IPS DF 4.7 (cell line): ENCODE results near the gene RGMA.
"Not testable (repeated sequence)": the region's sequence is repeated elsewhere in the genome, so short reads cannot be mapped to it uniquely, and the experiment has no call there.

Experiments
- DNase-seq: peaks from one replicate; pipeline ENCODE4 v3.0.0-alpha.2; 2013; ENCODE audit warnings: low spot score; ENCODE audit errors: extremely low read depth

RGMA gene

DNA sequence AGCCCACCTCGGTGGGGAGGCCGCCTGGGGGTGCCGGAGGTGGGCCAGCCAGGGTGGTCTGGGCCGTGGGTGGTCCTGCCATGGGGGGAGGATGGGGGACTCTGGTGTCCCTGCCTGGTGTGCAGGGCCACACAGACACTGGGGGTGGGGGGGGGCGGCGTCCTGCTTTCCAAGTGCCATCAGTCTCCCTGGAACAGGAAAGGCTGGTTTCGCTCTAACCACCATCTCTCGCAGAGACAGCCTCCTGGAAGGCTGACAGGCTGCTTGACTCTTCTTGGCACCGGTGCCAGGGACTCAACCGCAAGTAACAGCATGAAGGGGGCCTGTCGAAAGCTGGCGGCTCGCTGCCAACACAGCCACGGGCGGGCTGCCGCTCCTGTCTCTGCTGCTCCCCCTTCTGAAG lies 40.3 kb downstream of the RGMA start:
- no peak for DNase-seq

DNA sequence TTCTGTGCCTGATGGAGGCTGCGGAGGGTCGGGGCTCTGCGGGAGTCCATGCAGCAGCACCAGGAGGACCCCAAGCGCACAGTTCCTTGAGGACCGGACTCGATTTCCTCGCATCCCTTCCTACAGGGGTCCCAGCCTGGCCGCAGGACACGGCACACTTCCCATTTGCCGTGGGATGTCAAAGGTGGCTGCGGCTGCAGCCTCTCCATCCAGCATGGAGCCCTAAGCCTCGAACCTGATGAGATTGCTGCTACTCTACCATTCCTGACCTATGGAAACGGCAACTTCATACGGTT lies 40.6 kb downstream of the RGMA start:
- no peak for DNase-seq

DNA sequence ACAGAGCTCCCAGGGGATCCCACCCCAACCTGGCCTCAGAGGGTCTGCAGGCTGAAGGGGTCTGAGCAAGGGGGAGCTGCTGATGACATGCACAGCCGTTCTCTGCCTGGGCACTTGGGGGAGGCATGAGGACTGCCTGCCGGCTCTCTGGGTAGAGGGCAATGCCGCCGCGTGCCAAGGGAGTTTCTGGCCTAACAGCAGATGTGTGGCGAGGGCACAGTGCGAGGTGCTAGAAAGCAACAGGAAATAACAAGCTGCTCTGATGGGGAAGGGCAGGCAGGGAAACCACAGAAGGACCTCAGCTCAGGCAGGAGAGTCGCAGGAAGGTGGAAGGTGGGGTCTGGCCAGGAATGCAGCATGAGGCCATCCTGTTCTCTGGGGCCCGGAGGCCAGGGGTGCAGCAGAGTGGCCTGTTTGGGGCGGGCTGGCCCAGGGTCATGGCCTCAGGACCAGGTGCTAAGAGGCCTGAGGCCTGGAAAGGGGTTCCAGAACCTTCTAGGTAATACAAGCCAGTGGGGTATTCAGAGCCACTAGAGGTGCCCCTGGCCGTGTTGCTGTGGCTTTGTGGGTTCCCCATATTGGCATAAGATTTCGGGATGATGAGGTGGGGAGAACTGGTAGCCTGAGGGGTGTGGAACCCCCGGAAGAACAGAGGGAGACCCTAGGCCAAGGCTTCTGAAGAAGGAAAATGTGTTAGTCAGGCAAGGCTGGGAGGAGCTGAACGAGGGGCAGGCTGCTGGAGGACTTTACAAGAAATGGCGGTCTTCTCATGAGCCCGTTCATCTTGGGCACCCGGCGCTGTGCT lies 41.2 kb downstream of the RGMA start:
- no peak for DNase-seq

DNA sequence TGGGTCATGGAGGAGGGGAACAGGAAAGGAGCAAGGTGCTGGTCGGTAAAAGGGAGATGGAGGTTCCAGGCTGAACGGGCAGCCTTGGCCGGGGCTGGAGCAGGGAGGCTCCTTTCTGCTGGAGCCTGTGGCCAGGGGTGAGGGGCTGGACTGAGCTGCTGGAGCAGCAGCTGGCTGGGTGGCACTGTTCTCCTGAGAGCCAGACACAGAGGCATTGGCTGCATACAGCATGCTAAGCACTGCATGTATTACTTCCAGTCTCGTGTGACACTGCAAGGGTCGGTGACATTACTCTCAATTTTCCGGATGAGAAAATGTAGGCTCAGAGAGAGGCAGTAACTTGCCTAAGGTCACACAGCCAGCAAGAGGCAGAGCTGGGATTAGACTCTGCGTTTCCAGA lies 42.3 kb downstream of the RGMA start:
- no peak for DNase-seq

DNA sequence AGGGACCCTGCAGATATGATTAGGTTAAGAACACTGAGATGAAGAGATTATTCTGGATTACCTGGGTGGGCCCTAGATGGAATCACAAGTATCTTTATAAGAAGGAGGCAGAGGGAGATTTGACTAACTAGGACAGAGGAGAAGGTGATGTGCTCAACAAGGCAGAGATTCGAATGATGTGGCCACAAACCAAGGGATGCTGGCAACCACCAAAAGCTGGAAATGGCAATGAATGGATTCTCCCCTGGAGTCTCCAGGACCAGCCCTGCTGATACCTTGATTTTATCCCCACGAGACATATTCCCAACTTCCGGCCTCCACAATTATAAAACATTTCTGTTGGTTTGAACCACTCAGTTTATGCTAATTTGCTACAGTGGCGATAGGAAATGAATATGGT lies 42.9 kb downstream of the RGMA start:
- no peak for DNase-seq

DNA sequence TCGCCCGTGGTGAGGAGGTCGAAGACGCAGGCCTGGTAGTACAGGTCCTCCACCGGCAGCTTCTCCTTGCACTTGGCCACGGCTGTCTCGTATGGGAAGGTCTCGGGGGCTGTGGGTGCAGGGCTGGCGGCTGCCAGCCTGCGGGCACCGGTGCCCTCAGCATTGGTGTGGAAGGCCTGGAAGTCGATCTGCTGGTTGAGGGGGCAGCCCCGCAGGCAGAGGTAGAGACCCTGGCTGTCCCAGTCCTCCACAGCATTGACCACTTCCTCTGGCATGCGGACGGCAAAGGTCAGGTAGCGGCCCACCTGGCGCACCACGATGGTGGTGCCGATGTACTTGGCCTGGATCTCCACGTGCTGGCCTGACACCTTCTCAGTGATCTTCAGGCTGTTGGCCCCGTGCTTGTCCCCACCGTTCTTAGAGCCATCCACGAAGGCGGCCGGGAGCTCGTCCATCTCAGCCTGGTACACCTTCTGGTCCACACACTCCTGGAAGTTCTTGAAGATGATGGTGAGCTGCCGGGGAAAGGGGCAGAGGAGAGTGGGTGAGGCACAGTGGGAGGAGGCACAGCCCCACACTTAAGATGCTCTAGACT lies 43.7 kb downstream of the RGMA start:
- DNase-seq, result no peak

DNA sequence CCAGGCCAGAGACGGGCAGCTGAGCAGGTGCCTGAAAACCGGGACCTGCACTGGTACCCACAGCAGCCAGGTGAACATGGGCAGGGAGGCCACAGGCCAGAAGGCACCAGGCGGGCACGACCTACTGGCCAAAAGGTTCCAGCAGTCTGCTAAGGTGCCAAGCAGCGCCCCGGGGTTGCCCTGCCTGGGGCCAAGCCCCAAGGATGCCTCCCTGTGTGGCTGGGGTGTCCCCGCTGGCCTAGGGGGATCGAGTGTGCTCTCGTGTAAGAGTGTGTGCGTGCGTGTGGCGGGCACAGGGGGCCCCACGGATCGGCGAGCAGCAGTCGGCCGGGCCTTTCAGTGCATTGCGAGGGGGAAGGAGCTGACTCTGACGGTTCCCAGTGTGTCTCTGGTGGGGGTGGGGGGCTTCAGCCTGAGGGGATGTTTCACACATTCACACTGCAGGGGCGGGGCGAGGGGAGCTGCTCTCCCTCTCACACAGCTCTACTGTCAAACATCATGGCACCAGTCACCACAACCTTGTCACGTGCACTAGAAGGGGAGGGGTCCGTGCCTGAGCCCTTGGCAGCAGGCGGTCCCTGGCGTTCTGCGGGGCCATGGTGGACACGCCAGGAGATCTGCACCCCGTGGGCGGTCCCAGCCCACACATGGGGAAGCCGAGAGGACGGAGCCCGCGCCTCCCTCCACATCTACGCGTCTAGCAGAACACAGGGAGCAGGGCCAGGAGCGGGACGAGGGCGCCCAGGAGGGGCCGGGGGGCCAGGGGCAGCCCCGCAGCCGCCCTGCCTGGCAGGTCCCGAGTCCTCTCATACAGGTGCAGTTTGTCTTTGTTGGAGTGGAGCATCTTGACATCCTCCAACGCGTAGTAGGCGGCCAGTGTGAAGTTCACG lies 44.5 kb downstream of the RGMA start:
- DNase-seq, result no peak

DNA sequence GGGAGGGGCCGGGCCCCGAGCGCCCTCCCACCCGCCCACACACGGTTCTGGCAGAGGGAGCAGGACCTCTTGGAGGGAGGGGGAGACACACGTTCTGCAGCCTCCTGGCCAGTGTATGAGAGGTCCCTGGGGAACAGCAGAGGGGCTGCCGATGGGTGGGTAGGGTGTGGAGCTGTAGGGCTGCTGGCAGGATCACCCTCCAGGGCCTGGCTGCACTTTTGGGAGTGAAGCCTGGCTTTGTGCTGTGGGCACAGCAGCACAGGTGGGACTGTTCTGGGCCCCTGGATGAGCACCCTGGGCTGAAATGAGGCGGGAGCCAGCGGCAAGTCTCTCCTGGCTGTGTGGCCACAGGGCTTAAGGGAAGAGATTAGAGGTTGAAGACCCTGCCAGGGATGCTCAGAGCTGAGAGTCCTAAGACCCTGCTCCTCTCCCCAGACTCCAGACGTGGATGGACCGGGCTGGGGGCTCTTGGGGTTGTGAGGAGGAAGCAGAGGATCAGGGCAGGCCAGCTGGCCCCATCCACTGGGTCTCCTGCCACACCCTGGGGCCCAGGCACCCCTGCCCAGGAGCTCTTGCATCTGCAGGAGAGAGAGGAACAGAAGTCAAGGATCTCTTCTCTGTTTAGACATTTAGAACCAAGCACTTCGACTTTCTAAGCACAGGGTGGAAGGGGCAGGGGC lies 45.2 kb downstream of the RGMA start:
- no peak for DNase-seq

DNA sequence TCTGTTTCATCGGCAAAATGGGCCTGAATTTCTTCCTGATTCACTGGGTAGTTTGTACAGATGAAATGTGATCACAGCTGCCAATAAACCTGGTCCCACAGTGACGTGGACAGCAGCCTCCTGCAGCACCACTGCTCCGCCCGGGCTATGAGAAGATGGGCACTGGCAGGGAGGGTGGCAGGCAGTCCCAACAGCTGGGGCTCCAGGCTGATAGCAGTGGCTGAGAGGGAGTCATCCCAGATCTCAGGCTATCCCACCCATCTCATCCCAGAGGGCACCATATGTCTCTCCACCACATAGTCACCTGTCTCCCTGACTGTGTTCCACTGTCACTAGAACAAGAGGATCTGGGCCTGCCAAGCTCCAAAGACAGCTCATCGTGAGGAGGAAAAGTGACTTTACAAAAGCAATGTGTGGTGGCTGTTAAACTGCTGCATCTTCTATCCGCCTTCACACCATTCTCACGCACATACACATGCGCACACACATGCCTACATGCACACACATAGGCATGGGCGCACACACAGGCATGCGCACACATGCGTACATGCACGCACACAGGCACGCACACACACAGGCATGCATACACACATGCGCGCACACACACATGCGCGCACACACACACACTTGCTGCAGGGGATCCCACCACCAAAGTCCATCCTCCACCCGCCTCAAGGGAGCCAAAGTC lies 46.2 kb downstream of the RGMA start:
- no peak for DNase-seq

DNA sequence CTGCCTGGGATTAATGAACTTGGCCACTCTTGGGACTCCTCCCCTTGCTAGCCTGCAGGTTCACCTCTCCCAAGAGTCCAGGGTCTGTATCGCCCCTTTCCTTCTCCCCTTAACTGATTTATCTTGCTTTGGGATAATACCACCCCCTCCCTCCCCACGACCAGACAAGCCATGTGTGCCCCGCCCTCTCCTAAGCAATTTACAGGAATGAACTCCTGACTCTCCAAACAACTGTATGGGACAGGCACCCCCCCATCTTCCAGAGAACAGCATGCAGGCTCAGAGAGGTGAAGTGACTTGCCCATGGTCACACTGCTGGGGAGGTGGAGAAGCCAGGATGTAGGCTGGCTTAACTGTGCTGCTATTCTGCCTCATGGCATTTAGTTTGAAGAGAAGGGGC lies 46.8 kb downstream of the RGMA start:
- no peak for DNase-seq

DNA sequence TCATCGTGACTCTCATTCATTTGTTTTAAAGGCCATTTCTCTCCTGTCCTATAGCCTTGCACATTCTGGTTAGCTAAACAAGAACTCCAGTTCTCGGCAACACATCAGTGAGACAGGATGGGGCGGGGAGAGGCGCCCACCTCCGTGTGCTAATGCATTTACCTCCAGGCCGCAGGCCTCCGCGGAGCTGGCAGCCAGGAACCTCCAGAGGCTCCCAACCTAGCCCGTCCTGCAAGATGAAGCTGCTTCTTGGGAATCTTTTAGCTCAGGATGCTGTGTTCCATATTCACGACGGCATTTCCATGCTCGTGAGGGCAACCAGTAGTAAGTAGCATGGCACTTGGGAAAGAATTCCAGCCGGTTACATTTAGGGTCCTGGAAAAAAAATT lies 47.9 kb downstream of the RGMA start:
- no peak for DNase-seq

DNA sequence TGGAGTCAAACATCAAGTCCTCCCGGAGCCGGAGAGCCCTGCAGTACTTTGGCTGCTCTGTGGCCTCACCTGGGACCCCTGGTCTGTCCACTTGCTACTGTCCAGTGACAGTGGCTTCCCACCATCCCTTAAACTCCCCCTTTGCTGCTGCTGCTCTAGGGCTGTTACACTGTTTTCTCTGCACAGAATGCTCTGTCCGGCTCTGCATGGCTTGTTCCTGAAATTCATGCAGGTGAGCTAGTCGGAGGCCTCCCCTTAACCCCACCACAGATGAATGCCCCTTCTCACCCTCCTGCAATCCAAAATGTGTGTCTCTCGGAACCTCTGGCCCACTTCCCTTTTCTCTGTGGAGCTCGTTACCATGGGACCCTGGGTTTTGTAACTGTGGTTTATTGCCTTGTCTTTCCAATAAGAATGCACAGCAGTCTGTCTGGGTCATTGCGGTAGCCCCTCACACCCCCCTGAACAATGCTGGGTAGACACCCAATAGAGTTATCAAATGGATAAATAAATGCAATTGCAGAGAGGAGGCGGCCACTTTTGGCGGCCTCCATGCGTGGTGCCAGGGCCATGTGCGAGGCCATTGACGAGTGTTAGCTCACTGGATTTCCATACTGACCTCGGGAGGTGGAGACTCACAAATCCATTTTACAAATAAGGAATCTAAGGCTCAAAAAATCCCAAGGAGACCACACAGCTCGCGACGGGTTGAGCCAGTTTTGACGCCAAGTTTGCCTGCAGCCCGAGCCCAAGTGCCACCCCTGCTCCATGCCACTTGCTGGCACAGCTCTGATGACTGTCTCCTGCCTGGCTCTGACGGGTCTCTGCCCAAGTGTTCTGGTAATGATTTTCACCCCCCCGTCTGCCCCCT lies 48.5 kb downstream of the RGMA start:
- DNase-seq, result no peak

DNA sequence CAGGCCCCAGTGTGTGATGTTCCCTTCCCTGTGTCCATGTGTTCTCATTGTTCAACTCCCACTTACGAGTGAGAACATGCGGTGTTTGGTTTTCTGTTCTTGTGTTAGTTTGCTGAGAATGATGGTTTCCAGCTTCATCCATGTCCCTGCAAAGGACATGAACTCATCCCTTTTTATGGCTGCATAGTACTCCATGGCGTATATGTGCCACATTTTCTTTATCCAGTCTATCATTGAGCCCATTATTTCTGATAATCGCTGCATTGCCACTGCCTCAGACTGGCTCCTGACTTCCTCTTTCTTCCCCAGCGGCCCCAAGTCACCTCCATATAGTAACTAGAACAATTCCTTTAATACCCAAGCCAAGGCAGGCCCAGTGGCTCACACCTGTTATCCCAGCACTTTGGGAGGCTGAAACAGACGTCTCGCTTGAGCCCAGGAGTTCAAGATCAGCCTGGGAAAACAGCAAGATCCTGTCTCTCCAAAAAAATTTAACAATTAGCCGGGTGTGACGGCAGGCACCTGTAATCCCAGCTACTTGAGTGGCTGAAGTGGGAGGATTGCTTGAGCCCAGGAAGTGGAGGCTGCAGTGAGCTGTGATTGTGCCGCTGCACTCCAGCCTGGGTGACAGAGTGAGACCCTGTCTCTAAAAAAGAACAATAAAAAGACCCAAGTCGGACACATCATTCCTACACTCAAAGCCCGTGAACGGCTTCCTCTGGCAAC lies 49.3 kb downstream of the RGMA start:
- DNase-seq, result not testable (repeated sequence)

DNA sequence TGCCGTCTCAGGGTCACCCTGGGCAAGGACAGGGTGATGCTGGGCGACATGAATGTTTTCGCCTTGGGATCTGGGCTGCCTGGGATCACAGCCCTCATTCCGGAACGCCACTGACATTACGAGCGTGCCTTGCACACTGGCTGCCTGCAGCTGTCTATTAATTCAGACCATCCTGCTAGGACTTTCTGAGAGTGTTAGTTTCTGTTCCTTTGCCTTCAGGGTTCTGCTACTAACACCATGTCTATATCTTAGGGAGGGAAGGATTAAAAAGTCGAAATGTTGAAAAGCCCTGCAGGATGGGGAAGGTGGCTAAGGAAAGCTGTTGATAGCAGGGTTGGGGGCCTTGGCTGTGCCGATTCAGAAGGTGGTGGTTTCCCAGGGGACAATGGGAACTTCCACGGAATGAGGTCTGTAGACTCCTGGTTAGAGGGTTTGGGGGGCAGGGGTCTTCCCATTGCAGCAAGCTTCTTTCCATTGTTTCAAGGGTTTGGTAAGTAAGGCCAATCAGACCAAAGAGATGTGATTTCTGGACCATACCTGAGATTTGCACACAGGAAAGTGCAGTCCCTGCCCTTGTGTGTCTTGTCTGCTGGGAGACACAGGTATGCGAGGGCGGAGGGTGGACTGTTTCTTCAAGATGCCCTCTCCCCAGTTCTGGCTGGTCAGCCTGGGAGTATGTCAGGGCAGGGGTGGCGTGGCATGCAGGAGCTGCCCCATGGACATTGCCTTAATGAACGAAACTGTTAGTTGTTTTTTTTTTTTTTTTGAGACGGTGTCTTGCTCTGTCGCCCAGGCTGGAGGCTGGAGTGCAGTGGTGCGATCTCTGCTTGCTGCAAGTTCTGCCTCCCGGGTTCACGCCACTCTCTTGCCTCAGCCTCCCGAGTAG lies 50.9 kb downstream of the RGMA start:
- DNase-seq, result no peak

DNA sequence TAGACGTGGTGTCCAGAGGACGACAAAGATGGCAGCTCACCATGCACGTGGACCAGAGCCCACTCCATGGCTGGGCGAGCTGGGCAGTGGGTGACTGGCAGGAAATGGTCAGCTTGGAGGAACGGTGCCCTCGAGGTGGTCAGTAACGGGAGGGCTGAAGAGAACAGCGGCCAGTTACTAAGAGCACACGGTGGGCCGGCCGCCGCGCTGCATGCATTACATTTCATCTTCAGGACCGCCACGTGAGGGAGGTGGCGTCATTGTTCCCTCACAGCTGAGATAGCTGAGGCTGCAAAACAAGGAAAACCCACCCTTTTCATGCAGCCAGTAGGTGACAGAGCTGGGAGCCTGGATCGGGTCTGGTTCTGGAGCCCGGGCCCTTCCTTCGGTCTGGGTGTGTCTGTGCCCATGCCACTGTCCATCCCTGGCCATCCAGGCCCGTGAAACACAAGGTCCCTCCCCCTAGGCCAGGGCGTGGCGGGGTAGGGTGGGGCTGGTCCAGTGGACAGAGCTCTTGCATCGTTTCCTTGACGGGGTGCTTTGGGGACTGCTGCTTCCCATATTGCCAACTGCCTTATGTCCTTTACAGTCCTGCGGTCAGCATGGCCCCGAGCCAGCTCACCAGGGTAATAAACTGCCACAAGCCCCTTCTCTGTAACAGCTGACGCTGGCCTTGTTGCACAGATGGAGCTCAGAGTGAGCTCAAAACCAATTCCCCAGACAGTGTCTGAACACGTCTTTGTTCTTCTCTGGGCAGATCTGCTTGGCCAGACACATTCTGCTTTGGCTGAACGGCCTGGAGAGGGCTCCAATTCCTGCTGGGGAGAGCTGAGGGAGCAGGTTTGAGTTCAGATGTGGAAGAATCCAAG lies 51.8 kb downstream of the RGMA start:
- DNase-seq, result no peak

DNA sequence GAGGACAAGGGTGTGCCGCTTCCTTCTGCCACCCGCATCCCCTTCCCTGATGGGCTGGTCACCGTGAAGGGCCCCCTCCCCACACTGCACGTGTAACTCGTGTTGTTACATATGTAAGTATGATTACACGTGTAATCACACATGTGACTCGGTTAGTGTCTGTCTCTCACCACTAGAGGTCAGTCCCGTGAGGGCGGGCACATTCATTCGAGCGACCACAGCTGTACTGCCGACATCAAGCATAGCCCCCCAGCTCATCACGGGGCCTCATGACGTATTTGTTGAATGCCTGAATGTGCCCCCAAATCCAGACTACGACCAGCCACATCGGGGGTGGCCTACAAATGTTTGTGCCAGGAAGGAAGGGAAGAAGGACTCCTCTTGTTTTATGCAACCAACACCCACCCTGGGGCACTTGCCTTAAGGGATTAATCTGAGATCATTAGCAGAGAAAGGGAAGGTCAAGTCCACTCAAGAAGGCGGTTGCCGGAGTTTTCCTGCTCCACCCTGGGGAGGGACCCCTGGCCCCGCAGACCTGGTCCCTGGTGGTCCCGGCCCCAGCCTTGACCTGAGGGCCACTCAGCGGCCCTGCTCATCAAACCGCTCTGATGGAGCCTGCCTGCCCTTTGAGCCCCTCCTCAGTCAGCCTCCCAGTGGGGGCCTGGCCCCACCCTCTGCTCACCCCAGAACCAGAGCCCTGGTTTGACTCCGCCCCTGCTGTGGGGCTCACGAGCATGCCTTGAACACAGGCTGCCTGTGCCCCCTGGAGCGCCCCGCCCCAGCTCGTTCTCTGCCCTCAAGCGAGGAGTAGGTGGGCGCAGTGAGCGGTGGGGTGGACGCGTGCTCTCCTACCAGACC lies 52.8 kb downstream of the RGMA start:
- DNase-seq, result no peak
